HTERT RPE-1 (cell line): ENCODE results near the gene CBR3.
"Not testable (repeated sequence)": the region's sequence is repeated elsewhere in the genome, so short reads cannot be mapped to it uniquely, and the experiment has no call there.

Source experiments
- in situ Hi-C: fragments of 300-500 bp; cut with MboI; formaldehyde crosslinking; loops from 4 replicates; pipeline ENCODE4 v1.14.3; 2020; ENCODE audit warnings: low sequenced_read_pairs

Gene CBR3

GRCh38 chr21:36134803-36135390 is at the start of gene CBR3:
TSS of gene CBR3 (plus strand) at chr21:36135079. CDS start at chr21:36135193, 114 bp downstream.
- in situ Hi-C loops: loop anchor here (25.0 kb wide), 1 partner anchor 202 kb away; no protein-coding TSS in a partner anchor

- in situ Hi-C loops: no loop called here
These were observed 47.3 kb upstream of the CBR3 start for GRCh38 chr21:36087362-36088138.

- in situ Hi-C loops: no loop called here
These were observed 44.9 kb upstream of the CBR3 start for GRCh38 chr21:36089946-36090345.

- in situ Hi-C loops: no loop called here
These were observed 42.2 kb upstream of the CBR3 start for GRCh38 chr21:36092681-36093080.

- in situ Hi-C loops: no loop called here
These were observed 41.4 kb upstream of the CBR3 start for GRCh38 chr21:36093512-36093911.

- in situ Hi-C loops: no loop called here
These were observed 38.2 kb upstream of the CBR3 start for GRCh38 chr21:36096398-36097290.

GRCh38 chr21:36097427-36098181 is 37.3 kb upstream of the CBR3 start:
- in situ Hi-C loops: no loop called here

DNA sequence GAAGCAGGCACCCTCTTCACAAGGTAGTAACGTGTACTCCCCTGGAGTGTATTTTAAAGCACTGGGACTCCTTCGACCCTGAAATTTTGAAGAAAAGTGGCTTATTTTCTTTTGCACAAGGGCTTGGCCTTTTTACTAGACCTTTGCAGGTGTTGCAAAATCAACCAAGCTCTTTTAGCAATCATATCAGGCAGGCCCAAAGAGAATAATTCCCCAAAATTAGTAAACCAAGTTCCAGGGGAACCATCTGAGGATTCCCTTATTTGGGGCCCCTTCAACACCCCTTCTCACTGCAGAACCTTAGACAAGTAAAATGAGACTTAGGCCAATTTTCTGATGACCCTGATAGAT is 36.7 kb upstream of the CBR3 start:
- in situ Hi-C loops: no loop called here

- in situ Hi-C loops: no loop called here
These were observed 35.9 kb upstream of the CBR3 start for GRCh38 chr21:36099000-36099399.

DNA sequence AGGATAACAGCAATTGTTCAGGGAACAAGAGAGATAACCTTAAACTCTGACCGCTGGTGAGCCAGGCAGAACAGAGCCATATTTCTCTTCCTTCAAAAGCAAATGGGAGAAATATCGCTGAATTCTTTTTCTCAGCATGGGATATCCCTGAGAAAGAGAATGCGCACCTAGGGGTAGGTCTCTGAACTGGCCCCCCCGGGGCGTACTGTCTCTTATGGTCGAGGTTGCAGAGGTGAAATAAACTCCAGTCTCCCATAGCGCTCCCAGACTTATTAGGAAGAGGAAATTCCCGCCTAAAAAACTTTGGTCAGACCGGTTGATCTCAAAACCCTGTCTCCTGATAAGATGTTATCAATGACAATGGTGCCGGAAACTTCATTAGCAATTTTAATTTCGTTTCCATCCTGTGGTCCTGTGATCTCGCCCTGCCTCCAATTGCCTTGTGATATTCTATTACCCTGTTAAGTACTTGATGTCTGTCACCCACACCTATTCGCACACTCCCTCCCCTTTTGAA is 35.1 kb upstream of the CBR3 start:
- in situ Hi-C loops: not testable (repeated sequence)

DNA sequence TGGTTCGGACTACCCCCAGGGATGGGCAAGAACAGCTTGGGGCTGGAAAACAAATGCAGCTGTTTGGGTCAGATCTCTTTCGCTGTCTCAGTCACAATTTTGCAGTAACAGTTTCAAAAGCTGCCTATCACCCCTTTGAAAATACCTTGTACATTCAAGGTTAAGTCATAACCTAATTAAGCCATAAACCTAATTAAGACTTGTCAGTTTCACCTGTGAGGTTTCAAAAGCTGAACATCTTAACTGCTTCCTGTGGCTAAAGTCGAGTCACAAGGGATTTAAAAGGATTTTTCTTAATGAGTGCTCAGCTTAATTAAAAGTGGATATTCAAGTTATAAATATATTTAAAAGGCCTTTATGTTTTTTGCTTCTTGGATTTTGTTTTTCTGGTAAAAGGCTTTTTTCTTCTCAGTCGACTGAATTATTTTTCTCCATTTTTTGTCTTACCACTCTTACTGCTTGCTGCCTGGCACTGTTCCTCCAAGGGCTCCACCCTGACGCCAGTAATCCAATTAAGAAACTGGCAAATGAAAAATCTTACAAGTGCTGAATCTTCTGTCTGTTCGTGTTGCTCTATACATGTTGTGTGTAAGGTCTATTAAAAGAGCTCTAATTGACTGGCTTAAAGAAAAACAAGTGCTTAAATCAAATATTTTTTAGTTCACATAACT is 33.8 kb upstream of the CBR3 start:
- in situ Hi-C loops: no loop called here

DNA sequence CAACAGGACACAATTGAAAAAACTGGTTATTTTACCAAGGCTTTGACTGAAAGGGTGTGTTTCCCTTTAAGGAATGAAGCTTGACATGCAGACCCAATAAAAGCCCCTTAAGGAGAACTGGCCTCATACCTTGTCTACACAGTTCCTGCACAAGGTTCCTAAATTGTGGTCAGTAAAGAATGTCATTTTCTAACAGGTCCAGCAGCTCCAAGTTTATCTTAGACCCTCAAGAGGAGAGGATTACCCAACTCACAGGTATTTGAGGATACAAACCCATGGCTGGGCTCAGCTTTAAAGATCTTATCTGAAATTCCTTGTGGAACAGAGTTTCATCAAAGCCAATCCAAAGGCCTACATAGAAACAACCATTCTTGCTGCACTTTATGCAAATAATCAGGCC is 31.4 kb upstream of the CBR3 start:
- in situ Hi-C loops: no loop called here

DNA sequence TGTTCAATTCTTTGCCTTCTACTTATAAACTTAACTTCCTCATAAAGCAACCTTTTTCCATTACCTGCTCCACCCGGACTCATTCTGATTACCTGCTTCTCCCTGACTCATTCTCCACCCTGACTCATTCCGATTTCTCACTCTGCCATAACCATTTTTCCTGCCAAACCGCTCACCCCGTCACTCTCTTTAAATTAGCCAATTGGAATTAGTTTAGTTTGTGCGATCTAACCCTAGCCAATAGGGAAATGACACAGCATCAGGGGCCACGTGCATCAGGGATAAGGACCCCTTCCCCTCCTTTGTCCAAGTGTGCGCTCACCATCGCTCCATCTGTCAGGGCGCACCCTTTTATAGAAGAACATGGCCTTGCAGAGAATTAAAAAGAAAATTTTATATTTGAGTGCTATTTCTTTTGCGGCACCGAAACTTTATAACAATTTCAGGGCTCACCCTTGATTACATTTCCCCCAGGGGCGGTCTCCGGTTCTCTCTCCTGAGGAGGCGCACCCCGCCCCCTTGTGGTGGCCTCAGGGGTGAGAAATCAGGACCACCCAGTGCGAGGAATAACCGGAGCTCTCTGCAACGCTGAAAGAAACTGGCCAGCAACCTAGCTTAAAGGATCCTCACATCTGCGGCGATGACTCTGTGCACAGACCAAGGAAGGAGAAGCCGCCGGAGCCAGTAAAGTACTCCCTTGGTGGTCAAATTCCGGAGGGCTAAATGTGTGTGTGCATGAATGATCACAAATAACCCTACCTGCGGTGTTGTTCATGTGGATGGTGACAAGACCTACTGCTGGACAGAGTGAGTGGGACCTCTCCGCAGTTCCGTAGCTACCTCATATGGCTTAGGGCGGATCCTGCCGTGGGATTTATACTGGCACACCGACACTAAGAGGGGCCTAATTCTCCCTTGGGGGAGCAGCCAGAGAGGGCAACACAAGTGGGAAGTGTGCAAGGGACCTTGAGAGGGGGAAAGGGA is 30.3 kb upstream of the CBR3 start:
- in situ Hi-C loops: no loop called here

- in situ Hi-C loops: no loop called here
These were observed 29.5 kb upstream of the CBR3 start for GRCh38 chr21:36105327-36105842.

- in situ Hi-C loops: no loop called here
These were observed 25.0 kb upstream of the CBR3 start for GRCh38 chr21:36109868-36110267.

GRCh38 chr21:36111238-36111637 is 23.6 kb upstream of the CBR3 start:
- in situ Hi-C loops: no loop called here

DNA sequence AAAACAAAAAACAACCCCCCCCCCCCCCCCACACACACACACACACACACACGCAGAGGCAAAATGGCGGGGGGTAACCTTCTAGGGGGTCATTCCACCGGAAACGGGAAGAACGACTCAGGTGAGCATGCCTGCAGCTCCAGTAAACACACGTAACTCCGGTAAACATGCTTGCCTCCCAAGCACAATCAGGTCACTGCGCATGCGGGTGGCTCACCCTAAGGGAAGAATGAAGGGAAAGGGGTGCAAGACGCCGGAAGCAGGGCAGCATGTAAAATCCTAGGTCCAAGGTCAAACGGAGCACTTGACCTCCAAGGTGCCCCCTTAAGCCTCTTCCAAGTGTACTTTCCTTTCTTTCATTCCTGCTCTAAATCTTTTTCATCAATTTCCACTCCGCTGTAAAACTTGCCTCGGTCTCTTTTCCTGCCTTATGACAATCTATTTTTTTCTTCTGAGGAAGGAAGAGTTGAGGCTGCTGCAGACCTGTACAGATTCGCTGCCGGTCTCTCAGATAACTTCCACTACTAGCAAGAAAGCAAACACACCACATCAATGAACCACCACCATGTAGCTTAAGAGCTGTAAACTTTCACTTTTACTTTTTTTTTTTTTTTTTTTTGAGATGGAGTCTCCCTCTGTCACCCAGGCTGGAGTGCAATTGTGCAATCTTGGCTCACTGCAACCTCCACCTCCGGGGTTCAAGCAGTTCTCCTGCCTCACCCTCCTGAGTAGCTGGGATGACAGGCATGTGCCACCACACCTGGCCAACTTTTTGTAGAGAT is 21.0 kb upstream of the CBR3 start:
- in situ Hi-C loops: no loop called here

DNA sequence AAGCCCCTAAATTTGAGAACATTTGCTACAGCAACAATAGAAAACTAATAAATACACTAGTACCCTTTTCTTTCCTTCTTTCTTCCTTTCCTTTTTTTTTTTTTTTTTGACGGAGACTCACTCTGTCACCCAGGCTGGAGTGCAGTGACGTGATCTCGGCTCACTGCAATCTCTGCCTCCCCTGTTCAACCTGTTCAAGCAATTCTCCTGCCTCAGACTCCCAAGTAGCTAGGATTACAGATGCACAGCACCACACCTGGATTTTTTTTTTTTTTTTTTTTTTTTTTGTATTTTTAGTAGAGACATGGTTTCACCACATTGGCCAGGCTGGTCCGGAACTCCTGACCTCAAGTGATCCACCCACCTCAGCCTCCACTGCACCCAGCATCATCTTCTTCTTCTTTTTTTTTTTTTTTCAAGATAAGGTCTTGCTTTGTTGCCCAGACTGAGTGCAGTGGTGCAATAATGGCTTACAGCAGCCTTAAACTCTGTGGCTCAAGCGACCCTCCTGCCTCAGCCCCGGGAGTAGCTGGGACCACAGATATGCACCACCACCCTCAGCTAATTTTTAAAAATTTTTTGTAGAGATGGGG is 19.6 kb upstream of the CBR3 start:
- in situ Hi-C loops: no loop called here
